Stimulated activated CD8-positive, alpha-beta memory T cell treated with anti-CD3 and anti-CD28 coated beads, Interleukin-12 subunit alpha, Interleukin-12 subunit beta, amount 100 ng/mL, for 24 hours (primary cell): Measurements from ENCODE around the gene CTPS2.
"Not testable (repeated sequence)": the region's sequence is repeated elsewhere in the genome, so short reads cannot be mapped to it uniquely, and the experiment has no call there.

Experiments used
- DNase-seq: peaks from one replicate; pipeline ENCODE4 v3.0.0-alpha.2; 2020; ENCODE audit errors: extremely low read depth

Gene CTPS2

DNA sequence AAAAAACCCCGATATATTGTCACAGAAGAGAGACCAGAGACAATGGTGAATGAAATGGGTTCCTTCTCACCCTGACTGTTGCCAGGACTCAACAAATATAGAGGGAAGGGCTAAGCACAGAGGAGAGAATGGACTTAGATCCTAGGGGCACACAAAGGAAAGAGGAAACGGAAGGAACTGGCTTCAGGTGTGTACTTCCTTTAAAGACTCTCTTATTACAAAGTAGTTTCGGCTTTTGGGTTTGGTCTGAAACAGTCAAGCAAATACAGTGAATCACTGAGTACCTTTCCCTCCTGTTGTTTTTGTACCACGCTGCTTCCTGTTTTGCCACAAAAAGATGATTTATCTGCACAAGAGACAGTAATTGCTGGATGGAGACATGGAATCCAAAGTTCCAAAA is 108.6 kb downstream of the CTPS2 start:
- no peak for DNase-seq

DNA sequence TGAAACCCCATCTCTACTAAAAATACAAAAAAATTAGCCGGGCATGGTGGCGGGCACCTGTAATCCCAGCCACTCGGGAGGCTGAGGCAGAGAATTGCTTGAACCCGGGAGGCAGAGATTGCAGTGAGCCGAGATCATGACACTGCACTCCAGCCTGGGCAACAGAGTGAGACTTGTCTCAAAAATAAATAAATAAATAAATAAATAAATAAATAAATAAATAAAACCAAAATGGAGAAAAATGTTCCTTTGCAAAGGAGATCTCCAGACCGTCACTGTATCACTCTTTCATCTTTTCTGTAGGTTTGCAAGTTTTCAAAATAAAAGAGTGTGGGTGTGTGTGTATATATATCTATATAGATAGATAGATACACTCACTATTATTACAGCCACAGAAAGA is 109.2 kb downstream of the CTPS2 start:
- not testable (repeated sequence) for DNase-seq

DNA sequence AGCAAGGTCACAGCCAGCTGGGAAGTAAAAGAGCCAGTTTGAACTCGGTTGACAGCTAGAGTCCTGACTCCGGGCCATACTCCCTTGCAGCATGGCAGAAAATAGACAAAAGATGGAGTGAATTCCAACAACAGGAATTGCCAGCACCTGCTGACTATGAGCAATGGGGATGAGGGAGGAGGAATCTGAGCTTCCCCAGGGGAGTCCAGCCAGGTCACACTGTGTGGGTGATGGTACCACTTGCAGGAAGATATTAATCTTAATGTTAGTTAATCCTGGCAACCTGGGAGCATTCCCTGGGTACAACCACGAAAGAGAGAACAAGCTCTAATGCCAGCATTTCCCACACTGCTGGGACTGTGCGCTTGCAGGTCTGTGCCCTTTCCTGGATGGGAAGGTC is 110.6 kb downstream of the CTPS2 start:
- DNase-seq = no peak

DNA sequence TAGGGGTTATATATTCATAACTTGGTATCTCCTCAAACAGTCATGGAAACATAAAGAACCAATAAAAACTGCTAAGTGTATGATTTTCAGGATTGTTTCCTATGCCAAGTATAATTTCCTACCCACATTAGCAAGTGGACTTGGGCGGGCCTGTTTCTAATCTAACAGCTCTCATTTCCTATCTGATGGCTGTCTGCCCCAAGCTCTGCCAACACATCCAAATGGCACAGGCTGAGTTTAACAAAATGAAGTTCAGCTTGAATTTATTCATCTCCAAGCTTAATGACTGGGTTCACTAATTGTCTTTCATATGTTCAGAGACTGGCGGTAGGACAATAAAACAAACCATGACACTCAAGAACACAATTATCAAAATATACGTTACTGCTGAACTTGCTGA is 118.0 kb downstream of the CTPS2 start:
- DNase-seq = no peak

- DNase-seq = no peak
Observed at GRCh38 chrX:16593801-16594200, 118.7 kb downstream of the CTPS2 start.

DNA sequence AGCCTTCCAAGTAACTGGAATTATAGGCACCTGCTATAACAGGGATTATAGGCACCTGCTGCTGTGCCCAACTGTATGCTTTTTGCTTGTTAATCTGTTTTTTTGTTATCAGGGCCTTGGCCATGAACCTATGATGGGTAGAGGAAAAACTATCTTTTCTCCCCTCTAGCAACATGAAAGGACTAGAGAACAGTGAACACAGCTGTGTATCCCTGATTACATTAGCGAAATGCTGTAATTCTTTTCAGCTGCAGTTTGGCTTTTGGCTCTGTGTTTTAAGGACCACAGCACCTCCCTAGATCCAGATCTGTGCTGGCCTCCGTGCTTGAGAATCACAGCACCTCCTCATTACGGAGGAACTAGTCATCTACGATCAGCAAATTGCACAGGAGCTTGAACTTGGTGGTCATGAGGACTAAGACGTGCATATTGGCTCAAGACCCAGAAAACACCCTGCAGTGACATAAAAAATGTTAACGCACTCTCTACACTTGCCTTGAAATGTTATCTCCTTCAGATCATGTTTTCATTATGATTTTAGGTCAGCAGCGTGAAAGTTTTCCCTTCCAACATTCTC is 120.2 kb downstream of the CTPS2 start:
- no peak for DNase-seq

DNA sequence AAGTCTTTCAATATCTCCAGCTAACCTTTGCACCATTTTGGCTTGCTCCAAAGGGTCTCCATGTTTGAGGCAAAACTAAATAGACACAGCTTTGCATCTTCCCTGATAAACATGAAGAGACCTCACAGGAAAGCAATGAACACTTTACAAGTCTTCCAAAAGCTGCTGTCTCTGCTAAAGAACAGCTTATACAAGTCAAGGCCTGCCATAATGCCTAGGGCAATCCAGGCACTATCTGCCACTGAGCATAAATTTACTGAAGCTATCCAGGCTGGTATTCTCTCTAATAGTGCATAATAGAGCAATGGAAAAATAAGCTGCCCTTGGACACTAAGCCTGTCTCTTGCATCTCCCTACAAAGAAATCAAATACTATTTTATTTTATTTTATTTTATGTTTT is 122.6 kb downstream of the CTPS2 start:
- DNase-seq = no peak

DNA sequence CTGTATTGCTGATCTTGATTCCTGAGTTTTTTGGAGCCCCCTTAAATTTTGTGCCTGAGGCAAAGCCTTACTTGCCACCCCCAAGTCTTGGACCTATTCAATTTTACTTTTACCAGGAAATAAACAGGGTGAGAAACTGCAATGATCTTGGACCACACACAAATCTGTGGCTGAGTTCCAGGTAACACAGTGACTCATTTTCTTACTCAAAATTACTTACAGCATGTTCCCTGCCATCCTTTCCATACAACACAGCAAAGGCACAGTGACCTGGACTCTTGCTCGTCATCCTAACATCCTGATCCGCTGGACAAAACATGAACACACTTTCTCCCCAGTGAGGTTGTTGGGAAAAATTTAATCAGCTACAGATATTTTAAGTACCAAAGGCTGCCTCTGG is 123.3 kb downstream of the CTPS2 start:
- DNase-seq = no peak

DNA sequence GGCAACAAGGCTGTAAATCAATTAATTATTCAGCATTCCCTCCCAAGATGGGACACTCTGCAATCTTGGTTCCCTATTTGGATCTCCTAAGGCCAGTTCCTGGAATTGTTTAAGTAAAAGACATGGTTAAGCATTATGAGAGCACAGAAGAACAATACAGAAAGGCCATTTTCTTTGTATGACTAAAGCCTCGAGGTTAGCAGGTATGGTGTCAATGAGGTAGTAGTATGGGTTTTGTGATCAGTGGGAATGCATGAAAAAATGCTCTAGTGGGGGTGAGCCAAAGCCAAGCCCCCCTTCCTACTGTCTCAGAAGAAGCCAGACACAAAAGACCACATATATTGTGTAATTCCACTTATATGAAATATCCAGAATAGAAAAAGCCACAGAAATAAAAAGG is 124.2 kb downstream of the CTPS2 start:
- no peak for DNase-seq

DNA sequence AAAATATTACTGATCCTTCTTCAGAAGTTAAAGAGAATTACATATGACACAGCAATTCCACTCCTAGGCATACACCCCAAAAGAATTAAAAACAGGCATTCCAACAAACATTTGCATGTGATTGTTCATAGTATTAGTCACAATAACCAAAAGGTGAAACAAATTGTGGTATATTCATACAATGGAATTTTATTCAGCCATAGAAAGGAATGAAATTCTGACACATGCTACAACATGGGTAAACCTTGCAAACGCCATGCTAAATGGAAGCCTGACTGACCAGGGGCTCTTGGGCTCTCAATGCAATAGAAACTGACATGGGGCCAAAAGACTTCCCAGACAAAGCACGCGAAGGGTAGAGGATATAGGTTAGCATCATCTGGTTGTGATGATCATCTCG is 124.6 kb downstream of the CTPS2 start:
- DNase-seq = no peak

DNA sequence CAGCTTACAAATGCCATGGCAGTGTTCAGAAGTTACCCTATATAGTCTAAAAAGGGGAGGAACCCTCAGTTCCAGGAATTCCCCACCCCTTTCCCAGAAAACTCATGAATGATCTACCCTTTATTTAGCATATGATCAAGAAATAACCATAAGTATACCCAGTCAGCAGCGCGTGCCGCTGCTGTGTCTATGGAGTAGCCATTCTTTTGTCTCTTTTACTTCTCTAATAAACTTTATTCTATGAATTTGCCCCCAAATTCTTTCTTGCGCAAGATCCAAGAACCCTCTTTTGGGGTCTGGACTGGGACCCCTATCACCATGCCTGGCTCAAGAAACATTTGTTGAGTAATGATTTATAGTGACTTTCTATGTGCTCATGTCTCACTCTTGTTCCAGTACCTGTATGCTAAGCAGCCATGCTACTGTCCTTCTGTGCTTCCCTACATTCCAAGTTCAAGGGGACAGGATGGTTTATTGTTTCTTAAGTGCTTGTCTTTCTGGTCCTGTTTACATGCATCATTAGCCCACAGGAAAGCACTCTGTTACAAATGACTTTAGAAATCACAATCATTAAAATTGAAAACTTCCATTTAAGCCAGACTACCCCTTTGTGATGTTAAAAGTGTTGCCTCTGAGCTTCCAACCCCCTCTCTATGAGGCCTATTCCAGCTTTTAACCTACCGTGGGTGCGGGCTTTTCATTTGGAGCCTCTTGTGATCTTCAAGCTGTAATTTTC is 125.9 kb downstream of the CTPS2 start:
- DNase-seq = no peak

DNA sequence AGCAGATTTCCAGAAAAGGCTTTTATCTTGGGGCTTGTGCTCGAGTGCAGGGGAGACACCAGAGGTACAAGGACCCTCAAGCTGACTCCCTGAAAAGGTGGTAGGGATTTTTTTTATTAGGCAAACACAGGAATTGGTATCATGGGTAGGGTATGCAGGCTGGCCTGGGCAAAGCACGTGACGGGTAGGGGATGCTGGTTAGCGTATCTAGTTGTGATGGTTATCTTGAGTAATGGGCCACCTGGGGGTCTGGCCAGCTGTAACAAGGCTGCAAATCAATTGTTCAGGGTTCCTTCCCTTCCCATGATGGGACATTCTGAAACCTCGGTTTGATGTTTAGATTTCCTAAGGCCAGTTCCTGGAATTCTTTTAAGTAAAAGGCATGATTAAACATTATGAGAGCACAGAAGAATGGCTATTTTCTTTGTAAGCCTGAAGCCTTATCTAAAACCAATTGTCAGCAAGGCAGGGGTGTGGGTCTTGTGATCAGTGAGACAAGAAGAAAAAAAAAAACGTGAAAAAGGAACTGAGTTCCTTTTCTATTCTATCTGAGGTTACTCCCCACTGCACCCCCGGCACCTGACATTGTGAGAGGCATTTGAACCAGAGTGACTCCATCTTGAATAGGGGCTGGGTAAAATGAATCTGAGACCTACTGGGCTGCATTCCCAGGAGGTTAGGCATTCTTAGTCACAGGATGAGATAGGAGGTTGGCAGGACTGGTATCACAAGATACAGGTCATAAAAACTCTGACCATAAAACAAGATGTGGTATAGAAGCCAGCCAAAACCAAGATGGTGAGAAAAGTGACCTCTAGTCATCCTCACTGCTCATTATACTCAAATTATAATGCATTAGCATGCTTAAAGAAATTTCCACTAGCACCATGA is 126.7 kb downstream of the CTPS2 start:
- DNase-seq = no peak

DNA sequence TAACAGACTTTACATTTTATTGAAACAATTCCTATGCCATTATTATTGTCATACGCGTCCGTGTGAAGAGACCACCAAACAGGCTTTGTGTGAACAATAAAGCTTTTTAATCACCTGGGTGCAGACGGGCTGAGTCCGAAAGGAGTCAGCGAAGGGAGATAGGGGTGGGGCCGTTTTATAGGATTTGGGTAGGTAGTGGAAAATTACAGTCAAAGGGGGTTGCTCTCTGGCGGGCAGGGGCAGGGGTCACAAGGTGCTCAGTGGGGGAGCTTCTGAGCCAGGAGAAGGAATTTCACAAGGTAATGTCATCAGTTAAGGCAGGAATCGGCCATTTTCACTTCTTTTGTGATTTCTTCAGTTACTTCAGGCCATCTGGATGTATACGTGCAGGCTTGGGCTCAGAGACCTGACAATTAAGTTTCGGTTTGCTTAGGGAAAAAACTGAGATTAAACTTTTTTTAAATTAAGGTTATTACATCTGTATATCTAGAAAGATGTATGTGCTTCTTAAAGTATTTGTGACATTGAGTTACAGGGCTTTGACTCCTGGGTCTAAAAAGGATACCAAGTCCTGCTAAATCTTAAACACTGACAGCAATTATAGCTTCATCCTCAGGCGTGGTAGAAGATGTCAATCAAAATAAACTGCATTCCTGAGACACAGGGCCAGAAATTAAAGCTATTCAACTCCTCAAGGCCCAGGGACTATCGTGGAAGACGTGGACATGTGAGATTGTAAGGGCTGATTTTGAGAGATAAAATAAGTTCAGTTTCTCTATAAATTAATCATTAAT is 132.3 kb downstream of the CTPS2 start:
- not testable (repeated sequence) for DNase-seq

DNA sequence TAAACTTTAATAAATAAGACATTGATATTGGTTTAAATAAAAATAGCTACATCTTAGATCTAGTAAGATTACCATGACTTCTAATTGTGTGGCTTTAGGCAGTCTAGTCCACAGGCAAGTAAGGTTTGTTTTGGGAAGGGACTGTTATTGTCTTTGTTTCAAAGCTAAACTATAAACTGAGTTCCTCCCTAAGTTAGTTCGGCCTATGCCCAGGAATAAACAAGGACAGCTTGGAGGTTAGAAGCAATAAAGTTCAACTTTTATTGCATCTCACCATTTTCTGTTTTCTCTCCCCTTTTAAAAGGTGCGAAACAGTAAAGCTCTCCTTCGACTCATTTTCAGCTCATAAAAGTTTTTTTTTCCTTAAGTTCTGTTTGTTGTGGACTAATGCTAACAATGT is 133.0 kb downstream of the CTPS2 start:
- no peak for DNase-seq

DNA sequence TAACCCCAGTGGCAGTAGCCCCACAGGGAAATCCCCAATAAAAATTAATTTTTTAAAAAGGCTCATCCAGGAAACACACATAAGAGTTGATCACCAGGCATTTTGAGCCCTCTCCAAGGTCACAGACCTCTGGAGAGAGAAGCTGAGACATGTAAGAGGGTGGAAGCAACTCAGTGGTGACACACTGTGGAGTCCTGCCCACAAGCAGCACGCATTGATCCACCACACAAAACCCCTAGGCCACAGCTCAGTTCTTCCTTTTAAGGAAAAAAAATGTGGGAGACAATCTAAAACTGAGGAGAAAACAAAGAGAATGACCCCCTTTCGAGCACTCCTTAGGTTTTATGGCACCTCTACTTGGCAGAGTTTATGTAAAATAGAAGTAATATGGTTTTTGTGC is 134.3 kb downstream of the CTPS2 start:
- DNase-seq = no peak

DNA sequence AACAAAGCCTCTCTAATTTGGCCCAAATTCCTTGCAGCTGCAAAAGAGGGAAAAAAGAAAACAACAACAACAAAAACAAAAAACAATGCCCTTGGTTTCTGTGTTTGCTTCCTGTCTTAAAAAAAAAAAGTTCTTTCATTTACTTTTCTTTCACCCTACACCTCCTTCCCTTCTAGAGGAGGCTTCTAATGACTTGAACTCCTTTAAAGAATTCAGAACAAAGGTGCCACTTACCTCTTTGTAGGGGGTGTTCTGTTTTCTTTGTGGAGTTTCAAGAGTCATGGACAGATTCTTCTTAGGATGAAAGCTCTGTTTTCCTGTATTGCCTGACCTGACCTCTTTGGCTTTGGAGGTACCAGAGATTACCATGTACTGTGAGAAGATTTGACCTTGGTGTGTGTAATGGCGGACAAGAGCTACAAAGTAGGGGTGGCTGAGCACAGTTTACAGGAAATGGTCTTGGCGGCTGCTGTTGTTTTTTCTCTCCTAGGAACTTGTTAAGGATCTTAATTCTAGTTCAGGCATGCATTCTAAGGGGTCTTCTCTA is 134.9 kb downstream of the CTPS2 start:
- DNase-seq = no peak

DNA sequence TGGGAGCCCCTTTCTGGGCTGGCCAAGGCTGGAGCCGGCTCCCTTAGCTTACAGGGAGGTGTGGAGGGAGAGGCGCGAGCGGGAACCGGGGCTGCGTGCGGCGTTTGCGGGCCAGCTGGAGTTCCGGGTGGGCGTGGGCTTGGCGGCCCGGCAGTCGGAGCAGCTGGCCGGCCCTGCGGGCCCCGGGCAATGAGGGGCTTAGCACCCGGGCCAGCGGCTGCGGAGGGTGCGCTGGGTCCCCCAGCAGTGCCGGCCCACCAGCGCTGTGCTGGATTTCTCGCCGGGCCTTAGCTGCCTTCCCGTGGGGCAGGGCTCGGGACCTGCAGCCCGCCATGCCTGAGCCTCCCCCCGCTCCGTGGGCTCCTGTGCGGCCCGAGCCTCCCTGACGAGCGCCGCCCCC is 137.1 kb downstream of the CTPS2 start:
- not testable (repeated sequence) for DNase-seq

DNA sequence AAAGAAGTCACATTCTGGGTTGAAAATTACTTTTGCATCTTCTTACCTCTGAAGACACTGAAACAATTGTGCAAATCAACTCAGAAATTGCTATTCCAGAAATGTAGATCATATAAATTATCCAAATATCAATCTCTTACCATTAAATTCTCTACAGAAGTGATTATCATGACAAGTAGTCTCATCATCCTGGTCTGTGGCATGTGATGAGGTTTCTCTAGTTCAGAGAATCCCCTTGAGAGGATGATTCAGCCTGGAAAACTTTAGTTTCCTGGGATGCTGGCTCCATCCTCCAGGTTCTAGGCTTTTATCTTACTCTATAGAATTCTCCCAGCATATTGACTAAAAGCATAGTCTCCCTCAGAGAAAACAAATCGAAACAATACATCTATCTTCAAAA is 138.7 kb downstream of the CTPS2 start:
- DNase-seq = no peak

DNA sequence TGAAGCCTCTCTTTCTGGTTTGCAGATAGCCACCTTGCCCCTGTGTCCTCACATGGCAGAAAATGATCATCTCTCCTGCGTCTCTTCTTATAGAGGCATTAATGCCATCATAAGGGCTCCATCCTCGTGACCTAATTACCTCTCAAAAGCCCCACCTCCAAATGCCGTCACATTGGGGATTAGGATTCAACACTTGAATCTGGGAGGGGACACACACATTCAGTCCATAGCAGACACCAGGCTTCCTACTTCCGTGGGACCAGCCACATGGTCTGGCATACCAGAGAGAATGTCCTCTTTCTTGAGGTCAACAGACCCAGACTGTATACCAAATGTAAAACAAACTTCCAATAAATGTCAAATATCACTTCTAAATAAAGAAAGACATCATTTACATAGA is 144.8 kb downstream of the CTPS2 start:
- no peak for DNase-seq

- no peak for DNase-seq
Observed at GRCh38 chrX:16566571-16566970, 145.9 kb downstream of the CTPS2 start.

DNA sequence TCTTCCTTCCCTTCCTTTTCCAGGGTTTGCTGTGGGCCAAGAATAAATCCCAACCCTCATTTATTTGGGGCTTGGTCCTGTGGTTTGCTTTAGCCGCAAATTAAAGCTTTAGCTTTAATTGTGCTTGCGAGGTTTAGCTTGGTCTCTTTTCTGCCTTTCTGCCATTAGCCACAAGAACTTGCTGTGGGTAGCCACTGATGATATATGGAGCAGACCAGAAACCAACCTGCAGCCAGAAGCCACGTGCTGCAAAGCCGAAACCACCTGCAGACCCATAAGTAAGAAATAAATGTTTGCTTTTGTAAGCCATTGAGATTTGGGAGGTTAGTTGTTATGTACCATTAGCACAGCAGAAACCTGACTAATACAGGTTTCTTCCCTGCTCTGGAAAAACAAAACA is 152.3 kb downstream of the CTPS2 start:
- no peak for DNase-seq

DNA sequence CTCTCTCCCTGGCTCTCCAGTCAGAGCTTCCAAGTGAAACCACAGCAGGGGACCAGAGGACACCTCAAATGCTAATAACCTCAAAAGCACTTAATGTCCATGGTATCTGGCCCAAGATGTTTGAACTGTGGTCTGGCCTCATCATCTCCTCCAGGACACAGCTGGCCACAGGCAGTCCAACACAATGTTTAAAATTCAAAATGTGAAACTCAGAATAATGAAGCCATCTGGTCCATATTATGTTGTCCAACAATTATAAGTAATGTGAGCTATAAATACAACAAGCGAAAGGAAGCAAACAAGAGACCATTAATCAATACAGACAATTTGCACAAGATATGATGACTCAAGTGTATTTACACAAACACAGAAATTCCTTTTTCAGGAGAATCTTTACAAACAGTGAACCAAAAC is 153.3 kb downstream of the CTPS2 start:
- DNase-seq = no peak
